ENCODE data around the gene RPL5.

The RPL5 gene

GRCh38 chr1:92858564-92859399, 26.9 kb downstream of the RPL5 start:
- DNase-seq: no peak

- no peak for DNase-seq
Observed at GRCh38 chr1:92859400-92860039, 27.7 kb downstream of the RPL5 start.

GRCh38 chr1:92862605-92863004, 30.8 kb downstream of the RPL5 start:
- no peak for DNase-seq

GRCh38 chr1:92864131-92864530, 32.3 kb downstream of the RPL5 start:
- no peak for DNase-seq

GRCh38 chr1:92870591-92870990, 38.8 kb downstream of the RPL5 start:
- DNase-seq: no peak

- DNase-seq: no peak
Observed at GRCh38 chr1:92872719-92873118, 40.9 kb downstream of the RPL5 start.

GRCh38 chr1:92874987-92875386, 43.1 kb downstream of the RPL5 start:
- no peak for DNase-seq

- no peak for DNase-seq
Observed at GRCh38 chr1:92876351-92876750, 44.5 kb downstream of the RPL5 start.

GRCh38 chr1:92877081-92877711, 45.4 kb downstream of the RPL5 start:
- no peak for DNase-seq

GRCh38 chr1:92877792-92878191, 46.0 kb downstream of the RPL5 start:
- no peak for DNase-seq

- no peak for DNase-seq
Observed at GRCh38 chr1:92879316-92879968, 47.6 kb downstream of the RPL5 start.

- no peak for DNase-seq
Observed at GRCh38 chr1:92881391-92881790, 49.6 kb downstream of the RPL5 start.

- peak in 2 of 4 experiments; percentile 16 to 29 for DNase-seq
Observed at GRCh38 chr1:92882819-92883218, 51.0 kb downstream of the RPL5 start.

- DNase-seq: no peak
Observed at GRCh38 chr1:92883297-92883696, 51.5 kb downstream of the RPL5 start.

- DNase-seq: no peak
Observed at GRCh38 chr1:92884195-92884594, 52.4 kb downstream of the RPL5 start.

- DNase-seq: no peak
Observed at GRCh38 chr1:92886886-92887419, 55.1 kb downstream of the RPL5 start.

- no peak for DNase-seq
Observed at GRCh38 chr1:92887465-92887864, 55.6 kb downstream of the RPL5 start.
